ENCODE data around the gene CCNQ.
"Not testable (repeated sequence)": the region's sequence is repeated elsewhere in the genome, so short reads cannot be mapped to it uniquely, and the experiment has no call there.

CCNQ gene

DNA sequence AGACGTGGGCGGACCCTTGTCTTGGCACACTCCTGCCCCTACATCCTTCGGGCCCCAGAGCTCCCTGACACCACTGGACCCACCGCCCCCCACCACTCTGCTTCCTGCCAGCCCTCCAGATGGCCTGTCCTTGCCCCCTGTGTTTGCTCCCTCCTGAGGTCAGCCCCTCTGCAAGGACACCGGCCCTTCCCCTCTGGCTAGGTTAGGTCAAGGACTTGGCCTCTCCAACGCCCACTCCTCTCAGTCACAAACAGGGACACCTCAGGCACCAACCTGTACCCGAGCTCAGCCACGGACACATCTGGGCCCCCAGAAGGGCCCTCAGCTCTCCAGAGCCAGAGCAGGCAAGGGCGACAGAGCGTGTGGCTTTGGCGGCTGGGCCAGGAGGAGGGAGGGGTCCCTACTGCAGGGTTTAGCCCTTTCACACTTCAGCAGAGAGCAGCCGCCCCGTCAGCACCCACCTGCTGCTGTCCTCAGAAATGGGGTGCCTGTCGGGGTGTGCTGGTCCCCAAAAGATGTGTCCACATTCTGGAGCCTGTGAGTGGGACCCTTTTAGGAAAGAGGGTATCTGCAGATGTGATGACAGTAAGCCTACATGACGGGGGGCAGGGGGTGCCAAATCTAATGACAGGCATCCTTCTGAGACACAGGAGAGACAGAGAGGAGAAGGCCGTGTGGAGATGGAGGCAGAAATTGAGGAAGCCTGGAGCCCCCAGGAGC, 24.5 kb upstream of the CCNQ start:
- DNase-seq (ENCODE audit: low read depth in 4 of 4, low spot score in 1 of 4): no peak

DNA sequence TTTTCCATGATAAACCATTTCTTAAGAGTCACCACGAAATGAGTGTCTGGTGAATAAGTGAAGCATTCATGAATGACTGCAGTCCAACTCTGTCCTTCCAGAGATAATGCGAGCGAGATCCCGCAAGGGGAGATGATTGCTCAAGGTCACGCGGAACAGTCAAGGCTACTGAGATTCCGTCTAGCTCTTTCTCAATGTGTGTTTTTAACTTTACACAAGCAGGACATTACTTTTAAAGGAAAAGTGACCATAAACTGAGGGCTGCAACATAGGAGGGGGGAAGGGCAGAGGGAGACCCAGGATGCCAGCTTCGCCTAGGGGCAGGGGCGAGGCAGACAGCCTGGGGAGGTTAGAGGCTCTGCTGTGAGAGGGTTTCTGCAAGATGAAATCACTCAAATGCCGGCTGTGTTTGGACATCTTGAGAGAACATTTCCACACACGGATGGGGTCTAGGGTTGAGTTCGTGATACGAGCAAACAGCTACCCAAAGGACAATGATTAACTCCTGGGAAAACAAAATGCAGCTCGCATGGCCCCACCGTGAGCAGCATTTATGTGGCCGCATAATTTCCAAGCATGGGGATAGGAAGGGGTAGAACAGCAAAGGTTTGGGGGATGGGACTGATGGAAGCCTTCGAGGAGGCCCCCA, 23.8 kb upstream of the CCNQ start:
- no peak for DNase-seq (ENCODE audit: low read depth in 4 of 4, low spot score in 1 of 4)

DNA sequence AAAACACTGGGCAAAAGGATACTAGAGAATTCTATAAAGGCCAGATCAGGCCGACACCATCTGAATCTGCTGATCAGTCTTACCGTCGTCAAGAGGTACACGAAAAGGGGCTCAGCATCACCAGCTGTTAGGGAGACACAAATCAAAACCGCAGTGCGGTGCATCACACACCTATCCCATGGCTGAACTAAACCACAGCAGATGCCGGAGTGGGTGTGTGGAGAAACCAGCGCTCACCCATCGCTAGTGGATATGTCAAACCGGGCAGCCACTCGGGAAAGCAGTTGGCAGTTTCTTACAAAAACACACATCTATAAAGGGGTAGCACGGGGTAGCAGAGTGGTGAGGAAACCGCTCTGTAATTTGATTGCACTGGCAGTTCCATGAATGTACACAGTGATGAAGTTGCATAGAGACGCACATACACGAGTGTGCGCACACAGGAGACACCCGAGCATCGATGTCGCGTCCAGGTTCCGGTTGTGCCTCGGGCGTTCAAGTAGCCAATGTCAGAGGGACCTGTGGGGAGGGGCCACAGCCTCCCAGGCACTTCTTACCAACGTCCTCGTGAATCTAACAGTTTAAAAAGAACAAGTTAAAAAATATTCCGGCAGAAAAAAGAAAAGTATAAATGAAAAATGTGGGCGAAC, 23.1 kb upstream of the CCNQ start:
- DNase-seq (ENCODE audit: low read depth in 4 of 4, low spot score in 1 of 4): no peak

DNA sequence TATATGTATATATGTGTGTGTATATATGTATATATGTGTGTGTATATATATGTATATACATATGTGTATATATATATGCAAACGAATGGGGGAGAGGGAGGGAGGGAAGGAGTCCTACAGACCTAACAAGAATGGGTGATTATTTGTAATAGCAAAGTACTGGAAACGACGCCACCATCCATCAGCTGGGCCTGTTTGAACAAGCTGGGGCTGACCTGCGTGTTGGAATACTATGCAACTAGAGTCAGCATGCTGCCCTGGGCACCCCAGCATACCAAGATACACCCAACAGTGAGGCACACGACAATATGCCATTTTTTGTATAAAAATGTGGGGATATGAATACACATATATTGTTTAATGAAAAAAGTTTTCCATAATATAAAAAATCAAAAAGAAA, 21.6 kb upstream of the CCNQ start:
- no peak for DNase-seq (ENCODE audit: low read depth in 4 of 4, low spot score in 1 of 4)

DNA sequence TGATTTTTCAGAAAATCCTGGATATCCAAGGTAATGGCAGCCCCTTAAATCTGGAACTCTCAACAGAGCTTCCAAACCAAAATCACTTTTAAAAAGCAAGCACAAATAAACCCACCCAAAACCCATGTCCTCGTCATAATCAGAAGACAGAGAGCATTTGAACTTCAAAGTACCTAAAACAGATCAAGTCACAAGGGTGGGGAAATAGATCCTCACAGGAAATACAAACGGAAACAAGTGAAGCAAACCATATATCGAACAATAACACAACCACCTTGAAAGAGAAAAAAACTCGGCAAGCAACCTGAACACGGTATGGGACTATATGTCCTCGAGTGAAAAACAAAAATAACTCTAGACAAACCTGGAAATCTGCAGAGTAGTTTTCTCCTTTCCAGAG, 15.9 kb upstream of the CCNQ start:
- no peak for DNase-seq (ENCODE audit: low read depth in 4 of 4, low spot score in 1 of 4)

DNA sequence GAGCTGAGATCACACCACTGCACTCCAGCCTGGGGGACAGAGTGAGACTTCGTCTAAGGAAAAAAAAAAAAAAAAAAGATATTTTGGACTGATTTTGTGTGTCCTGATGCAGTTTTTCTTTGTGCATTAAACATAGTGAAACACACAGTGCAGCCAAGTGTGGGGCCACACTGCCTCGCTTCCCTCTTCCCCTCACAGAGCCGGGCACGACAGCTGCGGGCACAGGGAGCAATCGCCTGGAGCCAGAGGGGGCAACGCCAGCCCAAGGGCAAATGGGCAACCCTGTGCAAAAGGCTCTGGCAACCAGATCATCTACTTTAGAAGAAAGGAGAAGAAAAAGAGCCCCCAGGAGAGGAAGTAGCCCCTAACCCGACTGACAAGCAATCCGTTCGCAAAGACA, 13.5 kb upstream of the CCNQ start:
- no peak for DNase-seq (ENCODE audit: low read depth in 4 of 4, low spot score in 1 of 4)

DNA sequence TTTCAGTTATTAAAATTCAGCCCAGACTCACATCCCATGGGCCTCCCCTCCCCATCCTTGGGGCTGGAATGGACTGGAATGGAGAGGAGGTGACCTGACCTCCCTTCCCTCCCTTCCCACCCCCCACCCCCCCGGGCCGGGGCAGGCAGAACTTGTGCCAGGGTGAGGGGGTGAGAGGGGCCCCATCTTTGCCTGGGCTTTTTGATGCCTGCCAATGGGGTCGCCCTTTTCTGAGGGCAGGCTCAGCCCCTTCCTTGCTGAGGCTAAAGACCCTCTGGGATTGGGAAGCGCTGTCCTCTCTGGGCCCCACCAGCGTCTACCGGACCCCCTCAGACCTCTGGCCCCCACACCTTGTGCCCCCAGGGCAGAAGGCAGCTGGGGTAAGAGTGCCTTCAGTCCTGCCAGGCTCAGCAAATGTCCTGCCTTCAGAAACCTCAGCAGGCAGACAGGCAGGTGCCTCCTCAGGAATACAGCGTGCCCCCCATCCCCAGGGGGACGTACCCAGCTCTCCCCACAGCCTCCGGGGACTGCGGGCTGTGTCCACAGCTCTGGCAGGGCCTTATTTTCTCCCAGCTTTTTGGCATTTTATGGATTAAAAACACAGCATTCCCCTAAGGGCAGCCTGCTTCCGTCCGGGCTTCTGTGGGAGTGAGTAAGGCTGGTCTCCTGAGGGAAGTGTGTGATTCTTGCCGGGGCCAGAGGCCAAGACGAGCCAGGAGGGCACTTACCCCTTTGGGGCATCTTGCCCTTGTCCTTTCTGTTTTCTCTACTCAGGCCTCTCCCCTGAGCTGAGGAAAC, 12.6 kb upstream of the CCNQ start:
- DNase-seq (ENCODE audit: low read depth in 4 of 4, low spot score in 1 of 4): no peak

DNA sequence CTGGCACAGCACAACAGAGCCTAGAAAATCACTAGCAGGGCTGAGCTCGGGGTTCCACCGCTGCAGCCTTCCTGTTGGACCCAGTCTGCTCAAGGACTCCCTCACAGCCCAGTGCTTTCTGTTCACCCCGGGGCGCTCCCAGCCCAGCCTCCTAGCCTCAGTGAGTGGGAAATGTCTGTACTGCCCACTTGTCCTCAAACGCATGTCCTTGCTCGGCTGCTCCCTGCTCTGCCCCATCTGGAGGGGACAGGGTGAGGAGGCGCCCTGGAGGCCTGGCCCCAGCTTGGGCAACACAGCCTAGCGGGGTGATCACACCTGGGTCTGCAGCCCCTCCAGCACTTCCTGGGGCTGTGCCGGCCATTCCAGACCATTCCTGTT, 11.9 kb upstream of the CCNQ start:
- DNase-seq (ENCODE audit: low read depth in 4 of 4, low spot score in 1 of 4): no peak

DNA sequence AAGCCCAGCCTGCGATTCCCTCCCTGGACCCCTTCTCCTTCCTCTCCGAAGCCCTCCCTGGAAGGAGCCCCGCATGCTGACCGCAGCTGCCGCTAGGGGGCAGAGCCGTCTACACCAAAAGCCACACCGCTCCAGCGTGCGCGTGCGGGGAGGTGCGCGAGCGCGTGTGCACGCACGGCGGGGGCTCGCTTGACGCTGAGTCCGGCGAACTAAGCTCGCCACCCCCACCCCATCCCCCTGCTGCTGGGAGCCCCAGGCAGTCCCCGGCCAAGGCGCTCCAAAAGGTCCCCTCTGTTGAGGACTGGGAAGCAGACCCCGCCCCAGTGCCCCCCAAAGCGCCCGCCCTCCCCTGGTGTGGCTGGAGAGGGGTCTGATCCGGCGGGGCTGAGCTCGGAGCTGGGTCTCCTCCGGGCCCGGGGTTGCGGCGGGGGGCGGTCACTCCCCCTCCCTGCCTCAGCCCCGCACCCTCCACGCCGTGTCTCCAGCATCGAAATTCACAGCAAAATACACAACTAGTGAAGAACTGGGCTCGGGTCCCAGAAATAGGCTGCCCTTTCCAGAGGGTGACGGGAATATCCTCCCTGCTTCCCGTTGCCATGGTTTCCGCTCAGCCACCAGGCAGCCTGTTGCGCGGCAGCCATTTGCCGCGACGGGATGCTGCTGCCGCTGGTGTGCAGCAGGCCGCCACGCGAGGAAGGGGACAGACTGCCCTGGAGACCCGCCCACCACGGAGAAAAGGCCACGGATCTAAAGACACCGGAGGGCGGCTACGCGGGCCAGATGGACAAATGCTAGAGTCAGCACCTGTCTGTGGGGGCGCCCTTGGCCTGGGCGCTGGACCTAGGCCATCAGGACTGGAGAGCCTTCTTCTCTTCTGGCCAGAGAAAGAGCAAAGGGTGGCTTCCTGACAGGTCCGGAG, 11.2 kb upstream of the CCNQ start:
- DNase-seq (ENCODE audit: low read depth in 4 of 4, low spot score in 1 of 4): peak; percentile 44 to 69 (median 62)

DNA sequence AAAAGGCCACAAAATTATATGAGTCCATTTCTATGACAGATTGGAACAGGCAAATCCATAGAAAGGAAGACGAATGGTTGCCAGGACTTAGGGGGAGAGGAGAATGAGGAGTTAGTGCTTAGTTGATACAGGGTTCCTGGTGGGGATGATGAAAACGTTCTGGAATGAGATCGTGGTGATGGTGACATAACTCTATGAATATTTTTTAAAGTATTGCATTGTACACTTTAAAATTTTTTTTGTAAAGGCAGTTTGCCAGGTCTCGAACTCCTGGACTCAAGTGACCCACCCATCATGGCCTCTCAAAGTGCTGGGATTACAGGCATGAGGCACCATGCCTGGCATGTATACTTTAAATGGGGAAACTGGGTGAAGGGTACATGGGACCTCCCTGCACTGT, 9.9 kb upstream of the CCNQ start:
- DNase-seq (ENCODE audit: low read depth in 4 of 4, low spot score in 1 of 4): no peak

DNA sequence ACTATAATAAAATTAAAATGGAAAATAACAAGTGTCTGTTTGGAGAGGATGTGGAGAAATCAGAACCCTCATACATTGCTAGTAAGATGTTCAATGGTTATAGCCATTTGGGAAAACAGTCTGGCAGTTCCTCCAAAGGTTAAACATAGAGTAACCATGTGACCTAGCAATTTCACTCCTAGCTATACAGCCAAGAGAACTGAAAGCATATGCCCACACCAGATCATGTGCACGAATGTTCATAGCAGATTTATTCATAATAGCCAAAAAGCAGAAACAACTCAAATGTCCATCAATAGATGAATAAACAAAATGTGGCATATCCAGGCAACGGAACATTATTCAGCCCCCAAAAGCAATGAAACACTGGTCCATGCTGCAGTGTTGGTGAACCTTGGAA, 9.4 kb upstream of the CCNQ start:
- no peak for DNase-seq (ENCODE audit: low read depth in 4 of 4, low spot score in 1 of 4)

DNA sequence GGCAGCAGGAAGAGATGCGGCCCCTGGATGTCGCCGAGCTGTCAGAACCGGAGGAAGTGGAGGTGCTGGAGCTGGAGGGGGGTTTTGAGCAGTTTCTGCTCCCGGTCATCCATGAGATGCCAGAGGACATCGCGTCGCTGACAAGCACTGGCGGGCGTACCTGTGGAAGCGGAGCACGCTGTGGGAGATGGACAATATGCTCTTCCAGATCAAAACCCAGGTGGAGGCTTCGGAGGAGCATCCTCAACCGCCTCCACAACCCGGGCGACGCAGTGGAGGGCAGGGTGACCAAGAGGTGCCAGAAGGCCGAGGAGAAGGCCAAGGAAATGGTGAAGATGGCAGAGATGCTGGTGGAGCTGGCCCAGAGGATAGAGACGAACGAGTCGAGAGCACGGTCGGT, 7.6 kb upstream of the CCNQ start:
- DNase-seq (ENCODE audit: low read depth in 4 of 4, low spot score in 1 of 4): no peak

DNA sequence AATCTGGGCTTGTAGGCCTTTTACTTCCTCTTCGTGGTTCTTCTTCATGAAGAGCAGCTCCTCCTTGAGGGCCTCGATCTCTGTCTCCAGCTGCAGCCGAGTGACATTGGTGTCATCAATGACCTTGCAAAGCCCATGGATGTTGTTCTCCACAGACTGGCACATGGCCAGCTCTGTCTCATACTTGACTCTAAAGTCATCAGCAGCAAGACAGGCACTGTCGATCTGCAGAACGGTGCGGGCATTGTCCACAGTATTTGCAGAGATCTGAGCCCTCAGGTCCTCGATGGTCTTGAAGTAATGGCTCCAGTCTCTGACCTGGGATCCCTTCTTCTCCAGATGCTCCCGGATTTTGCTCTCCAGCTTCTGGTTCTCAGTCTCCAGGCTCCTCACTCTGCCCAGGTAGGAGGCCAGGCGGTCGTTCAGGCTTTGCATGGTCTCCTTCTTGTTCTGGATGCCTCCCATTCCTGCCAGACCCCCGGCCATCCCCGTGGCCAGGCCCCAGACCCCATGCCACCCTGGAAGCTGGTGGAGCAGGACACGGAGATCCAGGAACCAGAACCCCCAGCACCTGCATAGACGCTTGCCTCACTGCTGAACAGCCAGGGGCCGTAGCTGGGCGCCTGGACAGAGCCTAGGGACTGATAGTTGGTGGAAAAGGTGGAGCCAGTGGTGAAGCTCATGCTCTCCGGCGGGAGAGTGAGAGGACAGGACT, 5.9 kb upstream of the CCNQ start:
- not testable (repeated sequence) for DNase-seq (ENCODE audit: low read depth in 4 of 4, low spot score in 1 of 4)

DNA sequence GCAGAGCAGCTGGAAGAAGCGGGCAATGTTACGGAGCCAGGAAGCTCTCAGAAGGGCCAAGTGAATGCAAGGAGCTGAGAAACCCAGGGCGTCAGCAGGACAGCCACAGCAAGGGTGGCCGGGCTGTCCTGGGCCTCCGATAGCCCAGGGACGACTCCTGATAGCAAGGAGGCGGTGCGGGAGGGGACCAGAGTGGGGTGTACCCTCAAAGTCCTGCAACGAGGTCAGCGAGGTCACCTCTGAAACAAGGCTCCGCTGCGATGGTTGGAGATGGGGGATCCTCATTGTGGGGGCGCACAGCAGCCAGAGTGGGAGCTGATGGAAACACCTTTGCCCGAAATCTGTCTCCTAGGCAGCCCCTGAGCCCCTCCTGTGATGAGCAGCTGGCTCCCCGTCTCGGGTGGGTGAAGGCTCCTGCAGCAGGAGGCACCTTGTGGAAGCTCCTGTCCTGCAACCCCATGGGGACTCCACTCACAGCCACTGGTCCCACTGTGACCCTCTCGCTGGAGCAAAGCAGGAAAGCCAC, 4.3 kb upstream of the CCNQ start:
- no peak for DNase-seq (ENCODE audit: low read depth in 4 of 4, low spot score in 1 of 4)

DNA sequence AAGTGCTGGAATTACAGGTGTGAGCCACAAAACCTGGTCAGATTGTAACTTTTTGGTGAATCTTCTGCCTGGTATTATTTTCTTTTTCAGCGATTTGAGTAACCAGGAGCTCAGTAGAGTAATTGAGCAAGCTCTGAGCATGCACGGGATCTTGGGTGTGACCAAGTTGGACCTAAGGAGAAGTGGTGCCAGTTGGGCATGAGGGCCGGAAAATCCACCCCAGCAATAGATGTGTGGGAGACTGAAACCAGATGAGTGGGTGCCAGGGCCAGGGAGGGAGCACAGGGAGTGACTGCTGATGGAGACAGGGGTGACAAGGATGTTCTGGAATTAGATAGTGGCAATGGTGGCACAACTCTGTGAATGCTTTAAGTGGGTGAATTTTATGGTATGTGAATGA, 3.7 kb upstream of the CCNQ start:
- DNase-seq (ENCODE audit: low read depth in 4 of 4, low spot score in 1 of 4): no peak

DNA sequence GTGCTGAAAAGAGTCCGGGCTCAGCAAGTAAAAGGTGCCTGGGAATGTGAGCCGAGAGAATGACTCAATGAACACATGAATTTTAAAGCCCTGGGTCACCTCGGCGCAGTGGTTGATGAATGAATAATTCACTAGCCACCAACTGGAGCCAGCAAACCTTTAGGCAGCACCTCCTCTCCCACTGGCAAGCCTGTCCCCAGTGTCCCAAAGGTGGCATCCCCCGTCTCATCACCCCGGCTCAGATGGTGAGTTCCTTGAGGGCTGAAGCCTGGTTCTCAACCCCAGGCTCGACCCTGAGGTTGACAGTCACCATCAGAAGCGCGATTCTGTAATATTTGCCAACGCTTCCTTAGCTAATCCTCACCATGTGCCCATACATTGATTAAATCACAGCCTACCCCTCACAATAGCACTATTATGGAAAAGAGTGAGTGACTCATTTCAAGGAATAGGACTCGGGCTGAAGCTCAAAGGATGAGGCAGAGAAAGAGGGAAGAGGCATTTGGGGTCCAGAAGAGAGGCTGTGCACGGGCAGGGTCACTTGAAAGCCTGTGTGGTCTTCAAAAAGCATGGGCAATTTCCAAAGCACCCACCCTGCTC, 2.7 kb upstream of the CCNQ start:
- no peak for DNase-seq (ENCODE audit: low read depth in 4 of 4, low spot score in 1 of 4)

DNA sequence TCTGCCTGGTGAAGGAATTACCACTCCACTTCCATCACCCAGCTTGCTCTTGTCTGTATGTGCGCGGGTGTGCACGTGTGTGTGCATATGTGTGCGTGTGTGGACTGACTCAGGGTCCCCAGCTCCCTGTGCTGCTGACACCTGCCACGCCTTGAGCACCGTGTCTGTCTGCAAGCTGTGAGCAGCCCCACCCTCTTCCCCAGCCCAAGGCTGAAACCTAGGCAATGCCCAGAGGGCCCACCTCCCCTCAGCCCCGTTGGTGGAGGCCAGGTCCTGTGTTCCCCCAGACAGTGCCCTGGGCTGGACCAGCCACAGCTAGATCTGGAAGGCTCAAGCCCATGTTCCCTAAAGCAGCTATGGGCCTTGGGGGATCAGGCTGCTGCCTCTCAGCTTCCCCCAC, 2.0 kb upstream of the CCNQ start:
- DNase-seq (ENCODE audit: low read depth in 4 of 4, low spot score in 1 of 4): no peak

DNA sequence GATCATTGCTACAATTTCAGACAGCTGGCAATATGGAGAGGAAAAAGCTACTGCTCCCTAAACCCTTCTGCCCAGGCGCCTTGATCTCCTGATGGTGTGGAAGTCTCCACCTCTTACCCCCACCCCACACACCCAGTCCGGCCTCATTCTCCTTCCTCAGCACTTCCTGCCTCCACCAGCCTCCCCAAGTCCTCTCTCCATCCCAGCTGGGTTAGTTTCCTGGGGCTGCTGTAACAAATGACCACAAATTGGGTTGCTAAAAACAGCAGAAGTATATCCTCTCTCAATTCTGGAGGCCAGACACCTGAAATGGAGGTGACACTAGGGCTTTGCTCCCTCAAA, 1.1 kb upstream of the CCNQ start:
- no peak for DNase-seq (ENCODE audit: low read depth in 4 of 4, low spot score in 1 of 4)

DNA sequence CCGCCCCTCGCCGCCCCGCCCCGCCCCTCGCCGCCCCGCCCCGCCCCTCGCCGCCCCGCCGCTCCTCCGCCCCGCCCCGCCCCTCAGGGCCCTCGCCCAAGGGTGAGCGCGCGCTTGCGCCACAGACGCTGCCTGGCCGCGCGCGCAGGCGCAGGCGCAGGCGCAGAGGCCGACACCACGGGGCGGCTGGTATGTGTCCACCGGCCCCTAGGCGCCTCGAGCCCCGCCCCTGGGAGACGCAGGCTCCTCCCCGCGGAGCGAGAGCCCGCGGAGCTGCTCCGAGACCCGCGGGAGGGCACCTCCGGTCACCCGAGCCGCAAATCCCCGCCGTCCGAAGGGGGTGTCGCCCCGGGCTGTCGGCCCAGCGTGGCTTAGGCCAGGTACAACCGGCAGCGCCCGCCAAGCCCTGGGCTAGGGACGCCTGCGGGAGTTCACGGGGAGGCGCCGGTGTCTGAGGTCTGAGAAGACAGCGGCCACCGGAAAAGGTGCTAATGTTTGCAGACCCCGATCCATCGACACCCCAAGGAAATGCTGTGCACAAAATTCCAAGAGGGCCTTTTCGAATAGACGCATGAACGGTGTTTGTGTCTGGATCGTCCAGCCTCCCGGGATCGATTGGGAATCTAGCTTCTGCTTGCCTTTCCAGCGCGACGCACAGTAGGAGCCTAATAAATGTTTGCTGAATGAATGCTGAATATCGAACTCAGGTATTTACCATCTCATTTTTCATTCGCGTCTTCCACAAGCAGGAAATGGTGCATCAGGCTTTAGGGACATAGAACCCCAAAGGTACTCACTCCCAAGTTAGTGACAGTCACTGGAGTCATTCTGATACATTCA, 473 bp upstream of the CCNQ start:
- DNase-seq (ENCODE audit: low read depth in 4 of 4, low spot score in 1 of 4): peak; percentile 60 to 76 (median 66)
